ENCODE data around the gene RFX7. TPM values are rescaled to one million over a fixed set of nuclear protein-coding genes. Genes with fewer than 3 reads are reported as not detected.
A peak's percentile ranks its signal among the peaks of the same experiment; 100 is the strongest.
"Not testable (repeated sequence)": the region's sequence is repeated elsewhere in the genome, so short reads cannot be mapped to it uniquely, and the experiment has no call there.

The RFX7 gene
- total RNA-seq, 1 donor from 2014 or later, result 57.2 TPM

- peaks cover 2% of the 10 kb centered on the region for H3K9me3 Mint-ChIP-seq
- H3K27me3 Mint-ChIP-seq (ENCODE audit: low read depth), result no peaks in the 10 kb centered on the region
- no peak for TF ChIP-seq CTCF (conservative IDR thresholded peaks at IDR 0.05)
- no peaks in the 10 kb centered on the region for H3K4me1 Mint-ChIP-seq
- H3K36me3 Mint-ChIP-seq (ENCODE audit: low read depth), result peaks cover 14% of the 10 kb centered on the region
- no peak for DNase-seq (ENCODE audit: low read depth, low spot score)
- peak overlapping the region; percentile 57 for H3K27ac Mint-ChIP-seq (ENCODE audit: unreplicated experiment)
- H3K4me3 Mint-ChIP-seq, result no peak overlapping the region
These were observed 82.7 kb downstream of the RFX7 start for GRCh38 chr15:56160966-56161365.

GRCh38 chr15:56156877-56157276 is 86.8 kb downstream of the RFX7 start:
- peaks cover 28% of the 10 kb centered on the region for H3K9me3 Mint-ChIP-seq
- H3K27ac Mint-ChIP-seq (ENCODE audit: unreplicated experiment), result no peak overlapping the region
- no peak overlapping the region for H3K4me3 Mint-ChIP-seq
- no peak for DNase-seq (ENCODE audit: low read depth, low spot score)
- H3K27me3 Mint-ChIP-seq (ENCODE audit: low read depth), result no peaks in the 10 kb centered on the region
- no peak for TF ChIP-seq CTCF (conservative IDR thresholded peaks at IDR 0.05)
- H3K4me1 Mint-ChIP-seq, result no peaks in the 10 kb centered on the region
- peaks cover 50% of the 10 kb centered on the region for H3K36me3 Mint-ChIP-seq (ENCODE audit: low read depth)

- not testable (repeated sequence) for H3K27me3 Mint-ChIP-seq (ENCODE audit: low read depth); H3K4me3 Mint-ChIP-seq
- H3K9me3 Mint-ChIP-seq, result peaks cover 35% of the 10 kb centered on the region
These were observed 88.4 kb downstream of the RFX7 start for GRCh38 chr15:56155278-56155677.

GRCh38 chr15:56154768-56155167 is 88.9 kb downstream of the RFX7 start:
- DNase-seq (ENCODE audit: low read depth, low spot score); H3K4me1 Mint-ChIP-seq; H3K4me3 Mint-ChIP-seq; H3K27ac Mint-ChIP-seq (ENCODE audit: unreplicated experiment); H3K27me3 Mint-ChIP-seq (ENCODE audit: low read depth): not testable (repeated sequence)
- peaks cover 35% of the 10 kb centered on the region for H3K9me3 Mint-ChIP-seq
- H3K36me3 Mint-ChIP-seq (ENCODE audit: low read depth), result peaks cover 62% of the 10 kb centered on the region

More at GRCh38 chr15:56155278-56155677, 88.4 kb downstream of the RFX7 start:
- H3K36me3 Mint-ChIP-seq (ENCODE audit: low read depth), result peaks cover 64% of the 10 kb centered on the region
- H3K4me1 Mint-ChIP-seq; H3K27ac Mint-ChIP-seq (ENCODE audit: unreplicated experiment); DNase-seq (ENCODE audit: low read depth, low spot score): not testable (repeated sequence)

GRCh38 chr15:56150204-56150603 is 93.5 kb downstream of the RFX7 start:
- DNase-seq (ENCODE audit: low read depth, low spot score), result no peak
- Mint-ChIP-seq H3K27ac (ENCODE audit: unreplicated experiment) (no peak overlapping the region), H3K9me3 (peaks cover 42% of the 10 kb centered on the region), H3K4me3 (no peak overlapping the region), H3K36me3 (ENCODE audit: low read depth) (peaks cover 64% of the 10 kb centered on the region), H3K27me3 (ENCODE audit: low read depth) (no peaks in the 10 kb centered on the region), H3K4me1 (no peaks in the 10 kb centered on the region)
- no peak for TF ChIP-seq CTCF (conservative IDR thresholded peaks at IDR 0.05)

GRCh38 chr15:56148064-56148463 is 95.6 kb downstream of the RFX7 start:
- no peak for DNase-seq (ENCODE audit: low read depth, low spot score)
- Mint-ChIP-seq H3K27me3 (ENCODE audit: low read depth) (no peaks in the 10 kb centered on the region), H3K36me3 (ENCODE audit: low read depth) (peaks cover 47% of the 10 kb centered on the region), H3K4me1 (no peaks in the 10 kb centered on the region), H3K9me3 (peaks cover 27% of the 10 kb centered on the region), H3K4me3 (no peak overlapping the region), H3K27ac (ENCODE audit: unreplicated experiment) (no peak overlapping the region)
- TF ChIP-seq CTCF (conservative IDR thresholded peaks at IDR 0.05), result no peak

- peaks cover 16% of the 10 kb centered on the region for H3K9me3 Mint-ChIP-seq
These were observed 96.9 kb downstream of the RFX7 start for GRCh38 chr15:56146756-56147155.

More at GRCh38 chr15:56146756-56147155, 96.9 kb downstream of the RFX7 start:
- H3K4me1 Mint-ChIP-seq, result no peaks in the 10 kb centered on the region
- no peak overlapping the region for H3K27ac Mint-ChIP-seq (ENCODE audit: unreplicated experiment)
- no peak for TF ChIP-seq CTCF (conservative IDR thresholded peaks at IDR 0.05)
- peaks cover 45% of the 10 kb centered on the region for H3K36me3 Mint-ChIP-seq (ENCODE audit: low read depth)
- no peak overlapping the region for H3K4me3 Mint-ChIP-seq
- H3K27me3 Mint-ChIP-seq (ENCODE audit: low read depth), result no peaks in the 10 kb centered on the region
- DNase-seq (ENCODE audit: low read depth, low spot score), result no peak
